Mesenchymal stem cell (in vitro differentiated cells and primary cell): ENCODE data around the gene LIX1L.

ENCODE experiments used
- DNase-seq: peaks from one replicate; pipeline ENCODE4 v3.0.0-alpha.2; 2013
- H2AFZ ChIP-seq: one replicate; pipeline ENCODE4 v1.6.1; 2013; ENCODE audit warnings: low read depth, mild to moderate bottlenecking, control low read depth, inconsistent platforms, low read length, moderate library complexity
- H2AK5ac ChIP-seq: 2 replicates; pipeline ENCODE4 v1.6.1; 2013; ENCODE audit warnings: low read length, moderate library complexity, mild to moderate bottlenecking, inconsistent platforms; ENCODE audit not compliant: severe bottlenecking
- H2BK120ac ChIP-seq: one replicate; pipeline ENCODE4 v1.6.1; 2013; ENCODE audit warnings: low read depth, mild to moderate bottlenecking, inconsistent platforms, low read length, moderate library complexity
- H2BK12ac ChIP-seq, 2 experiments: one replicate each; pipeline ENCODE4 v1.6.1; 2013; ENCODE audit warnings: inconsistent platforms in 2 of 2, low read length in 2 of 2, mild to moderate bottlenecking in 2 of 2, moderate library complexity in 2 of 2, control low read depth in 1 of 2
- H2BK15ac ChIP-seq: one replicate; pipeline ENCODE4 v1.6.1; 2013; ENCODE audit warnings: mild to moderate bottlenecking, low read depth, inconsistent platforms; ENCODE audit not compliant: poor library complexity, severe bottlenecking
- H2BK5ac ChIP-seq: 2 replicates; pipeline ENCODE4 v1.6.1; 2013; ENCODE audit warnings: low read depth, mild to moderate bottlenecking, low read length, control low read depth, inconsistent platforms; ENCODE audit not compliant: poor library complexity, severe bottlenecking
- H3K14ac ChIP-seq, 2 experiments: one replicate each; pipeline ENCODE4 v1.6.1; 2013; ENCODE audit warnings: inconsistent platforms in 2 of 2, low read length in 2 of 2, control low read depth in 1 of 2, mild to moderate bottlenecking in 1 of 2, moderate library complexity in 1 of 2
- H3K18ac ChIP-seq, 2 experiments: one replicate each; pipeline ENCODE4 v1.6.1; 2013; ENCODE audit warnings: inconsistent platforms in 2 of 2, low read length in 2 of 2, control low read depth in 1 of 2, low read depth in 1 of 2, mild to moderate bottlenecking in 1 of 2
- H3K23ac ChIP-seq, 2 experiments: one replicate each; pipeline ENCODE4 v1.6.1; 2013; ENCODE audit warnings: inconsistent platforms in 2 of 2, low read length in 2 of 2, mild to moderate bottlenecking in 2 of 2, moderate library complexity in 2 of 2, control low read depth in 1 of 2
- H3K27ac ChIP-seq: 2 replicates; pipeline ENCODE4 v1.5.1; 2013; ENCODE audit warnings: mild to moderate bottlenecking, moderate library complexity, low read length, control low read depth, inconsistent platforms; ENCODE audit not compliant: poor library complexity, severe bottlenecking
- H3K27me3 ChIP-seq, 2 experiments: 2 replicates each; pipeline versions ENCODE4 v1.6.1 to v1.7.0; 2013; ENCODE audit warnings: low read length in 2 of 2, mild to moderate bottlenecking in 2 of 2, moderate library complexity in 2 of 2, control low read depth in 1 of 2, inconsistent platforms in 1 of 2; ENCODE audit not compliant: control insufficient read depth in 1 of 2, insufficient read depth in 1 of 2
- H3K36me3 ChIP-seq, 2 experiments: 2 replicates each; pipeline versions ENCODE4 v1.6.1 to v1.7.0; 2013; ENCODE audit warnings: low read length in 2 of 2, control low read depth in 1 of 2, inconsistent platforms in 1 of 2, low read depth in 1 of 2, mild to moderate bottlenecking in 1 of 2; ENCODE audit not compliant: insufficient read depth in 2 of 2, control insufficient read depth in 1 of 2
- H3K4ac ChIP-seq, 2 experiments: one replicate each; pipeline ENCODE4 v1.6.1; 2013; ENCODE audit warnings: inconsistent platforms in 2 of 2, low read length in 2 of 2, mild to moderate bottlenecking in 2 of 2, moderate library complexity in 2 of 2, control low read depth in 1 of 2, low read depth in 1 of 2
- H3K4me1 ChIP-seq: 2 replicates; pipeline ENCODE4 v1.6.1; 2013; ENCODE audit warnings: low read depth, low read length, control low read depth; ENCODE audit not compliant: control insufficient read depth, insufficient read depth
- H3K4me2 ChIP-seq: 2 replicates; pipeline ENCODE4 v1.6.1; 2013; ENCODE audit warnings: low read length, mild to moderate bottlenecking, inconsistent platforms; ENCODE audit not compliant: poor library complexity, severe bottlenecking
- H3K4me3 ChIP-seq, 2 experiments: 2 replicates each; pipeline versions ENCODE4 v1.5.1 to v1.7.0; 2013; ENCODE audit warnings: low read length in 2 of 2, mild to moderate bottlenecking in 2 of 2, control low read depth in 1 of 2, low read depth in 1 of 2; ENCODE audit not compliant: insufficient read depth in 1 of 2
- H3K79me1 ChIP-seq: replicated peaks from 2 replicates; pipeline ENCODE4 v1.6.1; 2013; ENCODE audit warnings: mild to moderate bottlenecking, control low read depth, low read length, inconsistent platforms; ENCODE audit not compliant: poor library complexity, severe bottlenecking
- H3K9ac ChIP-seq: 2 replicates; pipeline ENCODE4 v1.7.0; 2013; ENCODE audit warnings: mild to moderate bottlenecking, low read length, moderate library complexity
- H3K9me3 ChIP-seq: 2 replicates; pipeline ENCODE4 v1.7.0; 2013; ENCODE audit warnings: mild to moderate bottlenecking, low read length; ENCODE audit not compliant: control insufficient read depth
- H4K8ac ChIP-seq: one replicate; pipeline ENCODE4 v1.6.1; 2013; ENCODE audit warnings: inconsistent platforms, mild to moderate bottlenecking, low read length, moderate library complexity
- H4K91ac ChIP-seq: one replicate; pipeline ENCODE4 v1.6.1; 2013; ENCODE audit warnings: mild to moderate bottlenecking, low read length, inconsistent platforms
- WGBS: methylation state at CpG from one replicate; pipeline ENCODE4 v1.1.7; 2013; ENCODE audit warnings: mixed read lengths; 5-methylcytosine and 5-hydroxymethylcytosine counted together

LIX1L gene

GRCh38 chr1:145897969-145898368 lies 59.8 kb downstream of the LIX1L start:
- H2AK5ac ChIP-seq: no peak overlapping the region
- H3K4me3 ChIP-seq: no peak overlapping the region
- H3K27me3 ChIP-seq: no peaks in the 10 kb centered on the region
- H4K91ac ChIP-seq: no peak overlapping the region
- H3K36me3 ChIP-seq: peaks cover 42 to 87% of the 10 kb centered on the region in 2 experiments
- no peak overlapping the region for H3K27ac ChIP-seq
- no peak overlapping the region for H3K4me2 ChIP-seq
- no peaks in the 10 kb centered on the region for H3K9me3 ChIP-seq
- H4K8ac ChIP-seq: no peak overlapping the region
- H3K14ac ChIP-seq: no peak overlapping the region
- H3K18ac ChIP-seq: no peak overlapping the region
- no peak overlapping the region for H2BK120ac ChIP-seq
- H2BK12ac ChIP-seq: no peak overlapping the region
- peaks cover 1% of the 10 kb centered on the region for H3K4me1 ChIP-seq
- no peak for DNase-seq
- no peak overlapping the region for H2AFZ ChIP-seq
- WGBS: 92% methylated on average over 1 of the region's 1 CpG
- no peaks in the 10 kb centered on the region for H3K79me1 ChIP-seq
- no peak overlapping the region for H3K9ac ChIP-seq
- H3K23ac ChIP-seq: no peak overlapping the region
- H2BK5ac ChIP-seq: no peak overlapping the region
- H2BK15ac ChIP-seq: no peak overlapping the region
- H3K4ac ChIP-seq: no peak overlapping the region

DNA sequence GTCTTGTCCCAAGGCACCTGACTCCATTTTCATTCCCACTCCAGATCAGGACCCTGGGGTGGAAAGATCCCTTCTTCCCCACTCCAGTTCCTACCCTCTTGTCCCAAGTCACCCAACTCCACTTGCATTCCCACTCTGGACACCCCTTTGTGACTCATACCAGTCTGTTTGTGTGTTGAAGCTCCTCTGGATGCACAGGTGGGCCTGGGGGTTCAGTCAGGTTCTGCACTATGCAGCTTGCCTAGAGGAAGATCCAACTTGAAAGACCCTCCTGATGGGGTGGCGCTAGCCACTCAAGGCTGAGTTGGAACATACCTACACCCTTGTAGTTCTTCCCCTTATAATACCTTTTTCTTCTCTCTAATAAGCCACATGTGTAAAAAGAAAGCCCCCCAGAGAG lies 62.3 kb downstream of the LIX1L start:
- Histone ChIP-seq H3K27ac (no peak overlapping the region), H3K18ac (no peak overlapping the region)

DNA sequence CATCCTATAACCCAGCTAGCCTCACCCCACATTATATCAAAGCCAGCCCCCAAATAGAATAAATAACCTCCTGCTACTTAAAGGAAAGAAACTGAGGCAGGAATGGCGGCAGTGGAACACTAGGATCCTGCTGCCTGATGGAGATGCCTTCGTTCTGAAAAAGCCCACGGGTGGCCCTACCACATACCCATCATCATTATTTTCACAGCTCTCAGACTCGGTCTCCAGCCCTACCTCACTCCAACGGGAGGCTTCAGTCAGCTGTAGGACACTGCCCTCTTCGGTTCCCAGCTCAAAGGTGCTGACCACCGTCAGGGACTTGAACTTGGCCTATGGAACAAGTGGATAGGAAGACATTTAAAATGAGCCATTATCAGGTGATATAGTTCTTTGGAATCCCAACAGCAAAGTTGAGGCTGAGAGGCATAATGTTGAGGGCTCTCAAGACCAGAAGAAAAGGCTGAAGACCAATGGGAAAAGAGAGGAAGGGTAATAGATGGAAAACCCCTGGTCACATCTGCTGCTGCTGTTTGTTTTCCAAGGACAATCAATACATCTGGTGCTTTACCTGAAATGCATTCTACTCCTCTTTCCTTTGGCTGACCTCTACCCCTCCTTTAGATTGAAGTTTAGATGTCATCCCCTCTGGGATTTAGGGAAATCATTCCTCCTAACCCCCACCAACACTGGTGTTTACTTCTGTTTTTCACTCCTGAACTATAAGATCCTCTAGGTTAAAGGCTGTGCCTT lies 64.3 kb downstream of the LIX1L start:
- Histone ChIP-seq H3K9me3 (no peaks in the 10 kb centered on the region), H3K27me3 (no peaks in the 10 kb centered on the region), H3K36me3 (peaks cover 18 to 60% of the 10 kb centered on the region in 2 experiments), H3K9ac (peak overlapping the region; percentile 88), H2AK5ac (peak overlapping the region; percentile 66), H3K14ac (no peak overlapping the region), H4K8ac (peak overlapping the region; percentile 25), H2BK120ac (no peak overlapping the region), H2AFZ (no peak overlapping the region), H3K23ac (no peak overlapping the region), H3K4me2 (no peak overlapping the region), H2BK5ac (no peak overlapping the region), H3K4ac (peak overlapping the region; percentile 10 to 42), H3K18ac (peak overlapping the region in 1 of 2 experiments; percentile 31), H4K91ac (peak overlapping the region; percentile 34), H2BK15ac (peak overlapping the region; percentile 60), H3K4me3 (no peak overlapping the region), H3K79me1 (peaks cover 2% of the 10 kb centered on the region), H3K4me1 (peaks cover 14% of the 10 kb centered on the region), H2BK12ac (peak overlapping the region; percentile 69 to 87), H3K27ac (peak overlapping the region; percentile 98)
- DNase-seq: no peak
- 100% methylated on average over 7 of the region's 7 CpGs for WGBS

More for the DNA sequence above, 62.3 kb downstream of the LIX1L start:
- no peak overlapping the region for H2AFZ ChIP-seq
- peaks cover 25 to 66% of the 10 kb centered on the region in 2 experiments for H3K36me3 ChIP-seq
- H2BK120ac ChIP-seq: no peak overlapping the region
- H3K4me3 ChIP-seq: no peak overlapping the region
- H2BK15ac ChIP-seq: no peak overlapping the region
- H2BK5ac ChIP-seq: no peak overlapping the region
- H3K4me2 ChIP-seq: no peak overlapping the region
- H3K23ac ChIP-seq: no peak overlapping the region
- H3K79me1 ChIP-seq: no peaks in the 10 kb centered on the region
- no peaks in the 10 kb centered on the region for H3K9me3 ChIP-seq
- no peak overlapping the region for H3K14ac ChIP-seq
- H4K8ac ChIP-seq: no peak overlapping the region
- no peak overlapping the region for H2BK12ac ChIP-seq
- no peak overlapping the region for H3K4ac ChIP-seq
- WGBS: 100% methylated on average over 1 of the region's 1 CpG
- no peak overlapping the region for H3K9ac ChIP-seq
- no peak for DNase-seq
- no peaks in the 10 kb centered on the region for H3K27me3 ChIP-seq
- peaks cover 9% of the 10 kb centered on the region for H3K4me1 ChIP-seq
- H2AK5ac ChIP-seq: no peak overlapping the region
- no peak overlapping the region for H4K91ac ChIP-seq

DNA sequence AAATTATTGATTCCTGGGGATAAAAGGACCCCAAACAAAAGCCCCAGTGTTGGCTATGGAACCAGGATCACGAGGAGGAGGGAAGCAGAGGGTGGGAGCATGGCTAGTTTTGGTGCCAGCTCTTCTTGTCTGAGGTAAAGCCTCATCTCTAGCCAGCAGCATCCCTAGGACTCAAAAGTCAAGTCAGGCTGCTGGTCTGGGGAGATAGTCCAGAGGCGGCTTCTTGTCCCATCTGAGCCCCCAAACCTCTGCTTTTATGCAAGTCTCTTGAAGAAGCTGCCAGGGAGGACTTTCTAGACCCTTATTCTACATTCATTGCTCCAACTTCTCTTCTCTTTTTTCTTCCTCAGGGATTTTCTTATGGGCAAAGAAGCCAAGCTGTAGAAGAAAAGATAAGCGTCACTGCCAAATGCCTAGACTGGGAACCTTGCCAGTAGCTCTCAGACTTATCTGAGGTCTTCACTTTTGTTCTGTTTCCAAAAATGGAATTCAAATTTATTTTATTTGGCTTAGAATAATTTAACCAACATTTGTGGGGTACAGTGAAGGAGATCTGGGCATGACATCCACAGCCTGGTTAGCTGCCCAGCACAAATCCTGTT lies 65.2 kb downstream of the LIX1L start:
- Histone ChIP-seq H3K18ac (peak overlapping the region; percentile 79 to 90), H2BK12ac (peak overlapping the region; percentile 68 to 76), H3K14ac (peak overlapping the region in 1 of 2 experiments; percentile 55), H3K4ac (peak overlapping the region; percentile 75 to 89), H2BK120ac (peak overlapping the region; percentile 65), H3K9me3 (no peaks in the 10 kb centered on the region), H3K79me1 (peaks cover 2% of the 10 kb centered on the region), H3K9ac (peak overlapping the region; percentile 88), H3K36me3 (peaks cover 18 to 55% of the 10 kb centered on the region in 2 experiments), H3K23ac (no peak overlapping the region), H3K27ac (peak overlapping the region; percentile 98), H3K4me2 (peak overlapping the region; percentile 62), H3K27me3 (no peaks in the 10 kb centered on the region), H2AK5ac (peak overlapping the region; percentile 93), H2BK5ac (peak overlapping the region; percentile 93), H3K4me1 (peaks cover 17% of the 10 kb centered on the region), H2BK15ac (peak overlapping the region; percentile 60), H4K91ac (peak overlapping the region; percentile 34), H2AFZ (no peak overlapping the region), H3K4me3 (peak overlapping the region in 1 of 2 experiments; percentile 50), H4K8ac (peak overlapping the region; percentile 81)
- WGBS: 78% methylated on average over 2 of the region's 3 CpGs
- DNase-seq: peak; percentile 47
